ENCODE data around the gene F12. TPM values are rescaled to one million over a fixed set of nuclear protein-coding genes. Genes with fewer than 3 reads are reported as not detected.

Gene F12
- total and polyA plus RNA-seq, 10 donors = 0.60 to 2.3 (median 1.1) TPM

DNA sequence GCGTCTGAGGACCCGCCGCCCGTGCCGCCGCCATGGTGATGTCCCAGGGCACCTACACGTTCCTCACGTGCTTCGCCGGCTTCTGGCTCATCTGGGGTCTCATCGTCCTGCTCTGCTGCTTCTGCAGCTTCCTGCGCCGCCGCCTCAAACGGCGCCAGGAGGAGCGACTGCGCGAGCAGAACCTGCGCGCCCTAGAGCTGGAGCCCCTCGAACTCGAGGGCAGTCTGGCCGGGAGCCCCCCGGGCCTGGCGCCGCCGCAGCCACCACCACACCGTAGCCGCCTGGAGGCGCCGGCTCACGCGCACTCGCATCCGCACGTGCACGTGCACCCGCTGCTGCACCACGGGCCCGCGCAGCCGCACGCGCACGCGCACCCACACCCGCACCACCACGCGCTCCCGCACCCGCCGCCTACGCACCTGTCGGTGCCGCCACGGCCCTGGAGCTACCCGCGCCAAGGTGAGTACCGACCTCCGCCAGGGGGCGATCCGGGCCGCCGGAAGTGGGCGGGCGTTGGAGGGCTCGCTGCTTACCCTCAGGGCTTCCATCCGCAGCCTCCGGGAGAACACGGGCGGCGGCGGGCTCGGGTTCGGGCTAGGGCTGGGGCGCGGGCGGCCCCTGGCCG, 45.8 kb upstream of the F12 start:
- H3K27ac ChIP-seq = peak overlapping the region; percentile 76 to 95 (median 90)
- 0 to 1% (median 0%) methylated on average over 29 to 80 of the region's 80 CpGs for WGBS, 5 donors

DNA sequence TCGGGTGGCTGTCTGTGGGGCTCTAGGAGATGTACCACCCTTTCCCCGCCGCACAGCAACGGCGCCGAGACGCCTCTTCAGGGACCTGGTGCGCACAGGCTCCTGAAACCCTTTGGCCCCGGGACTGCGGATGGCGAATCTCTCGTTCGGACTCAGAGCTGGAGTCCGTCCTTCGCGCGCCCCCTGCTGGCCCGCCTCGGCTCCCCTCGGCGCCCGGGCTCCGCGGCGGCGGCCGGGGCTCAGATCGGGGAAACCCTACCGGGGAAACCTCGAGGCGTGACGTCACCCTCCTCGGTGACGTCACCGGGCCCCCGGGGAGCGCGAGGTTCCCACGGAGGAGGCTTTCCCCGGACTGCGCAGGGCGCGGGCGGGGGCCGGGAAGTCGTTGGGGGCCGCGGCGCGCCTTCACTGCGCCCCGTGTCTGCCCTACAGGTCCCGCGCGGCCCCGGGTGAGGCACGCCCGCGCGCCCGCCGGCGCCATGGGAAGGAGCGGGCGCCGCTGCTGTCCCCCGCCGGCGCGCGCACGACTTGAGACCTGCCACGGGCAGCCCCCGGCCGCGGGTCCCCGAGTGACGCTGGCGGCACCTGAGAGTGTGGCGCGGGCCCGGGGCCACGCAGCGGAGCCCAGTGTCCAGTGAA, 45.2 kb upstream of the F12 start:
- H3K27me3 ChIP-seq (replicated peaks in 1 of 7) = peaks cover 0 to 19% (median 0%) of the 10 kb centered on the region in 7 donors
- intact Hi-C loops (cut with DNase I; ENCODE audit: low total_unique reads) = loop anchor here (5.0 to 10.0 kb wide), 2 partner anchors 52 to 140 kb away; partner anchors contain the start of genes MXD3 and PFN3
- peaks cover 11 to 57% (median 41%) of the 10 kb centered on the region in 6 donors for H3K4me1 ChIP-seq
- peak overlapping the region; percentile 61 to 83 (median 71) for H3K4me3 ChIP-seq
- H3K36me3 ChIP-seq = peaks cover 0 to 18% (median 2%) of the 10 kb centered on the region in 6 donors
- peak overlapping the region; percentile 76 to 95 (median 90) for H3K27ac ChIP-seq
- no peak for TF ChIP-seq POLR2A (IDR thresholded peaks at IDR 0.05)
- peak; percentile 71 to 84 (median 72) for TF ChIP-seq POLR2AphosphoS5 (IDR thresholded peaks at IDR 0.05)
- TF ChIP-seq, protein P1, sequence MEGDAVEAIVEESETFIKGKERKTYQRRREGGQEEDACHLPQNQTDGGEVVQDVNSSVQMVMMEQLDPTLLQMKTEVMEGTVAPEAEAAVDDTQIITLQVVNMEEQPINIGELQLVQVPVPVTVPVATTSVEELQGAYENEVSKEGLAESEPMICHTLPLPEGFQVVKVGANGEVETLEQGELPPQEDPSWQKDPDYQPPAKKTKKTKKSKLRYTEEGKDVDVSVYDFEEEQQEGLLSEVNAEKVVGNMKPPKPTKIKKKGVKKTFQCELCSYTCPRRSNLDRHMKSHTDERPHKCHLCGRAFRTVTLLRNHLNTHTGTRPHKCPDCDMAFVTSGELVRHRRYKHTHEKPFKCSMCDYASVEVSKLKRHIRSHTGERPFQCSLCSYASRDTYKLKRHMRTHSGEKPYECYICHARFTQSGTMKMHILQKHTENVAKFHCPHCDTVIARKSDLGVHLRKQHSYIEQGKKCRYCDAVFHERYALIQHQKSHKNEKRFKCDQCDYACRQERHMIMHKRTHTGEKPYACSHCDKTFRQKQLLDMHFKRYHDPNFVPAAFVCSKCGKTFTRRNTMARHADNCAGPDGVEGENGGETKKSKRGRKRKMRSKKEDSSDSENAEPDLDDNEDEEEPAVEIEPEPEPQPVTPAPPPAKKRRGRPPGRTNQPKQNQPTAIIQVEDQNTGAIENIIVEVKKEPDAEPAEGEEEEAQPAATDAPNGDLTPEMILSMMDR (IDR thresholded peaks at IDR 0.05 in 8 of 11, conservative IDR thresholded peaks at IDR 0.05 in 3 of 11) = peak; percentile 93 to 100 (median 98)
- no peaks in the 10 kb centered on the region for H3K9me3 ChIP-seq
- peak; percentile 99 for DNase-seq
- 0 to 1% (median 0%) methylated on average over 26 to 84 of the region's 84 CpGs; no CpG with 5 or more reads in 1 of the 5 donors for WGBS, 5 donors

More for the DNA sequence above, 45.8 kb upstream of the F12 start:
- no peaks in the 10 kb centered on the region for H3K9me3 ChIP-seq
- peak; percentile 98 for DNase-seq
- H3K4me1 ChIP-seq = peaks cover 11 to 54% (median 41%) of the 10 kb centered on the region in 6 donors
- H3K36me3 ChIP-seq = peaks cover 0 to 18% (median 2%) of the 10 kb centered on the region in 6 donors
- TF ChIP-seq POLR2A (IDR thresholded peaks at IDR 0.05) (peak in 1 of 3 donors; percentile 2), POLR2AphosphoS5 (IDR thresholded peaks at IDR 0.05) (peak; percentile 71 to 85 (median 80))
- TF ChIP-seq, protein P1 (IDR thresholded peaks at IDR 0.05 in 8 of 11, conservative IDR thresholded peaks at IDR 0.05 in 3 of 11) = peak; percentile 64 to 86 (median 79)
- H3K27me3 ChIP-seq (replicated peaks in 1 of 7) = peaks cover 0 to 12% (median 0%) of the 10 kb centered on the region in 7 donors
- peak overlapping the region; percentile 61 to 83 (median 71) for H3K4me3 ChIP-seq
- intact Hi-C loops (cut with DNase I; ENCODE audit: low total_unique reads) = loop anchor here (10.0 kb wide), 1 partner anchor 140 kb away; the partner anchor contains the start of gene MXD3

DNA sequence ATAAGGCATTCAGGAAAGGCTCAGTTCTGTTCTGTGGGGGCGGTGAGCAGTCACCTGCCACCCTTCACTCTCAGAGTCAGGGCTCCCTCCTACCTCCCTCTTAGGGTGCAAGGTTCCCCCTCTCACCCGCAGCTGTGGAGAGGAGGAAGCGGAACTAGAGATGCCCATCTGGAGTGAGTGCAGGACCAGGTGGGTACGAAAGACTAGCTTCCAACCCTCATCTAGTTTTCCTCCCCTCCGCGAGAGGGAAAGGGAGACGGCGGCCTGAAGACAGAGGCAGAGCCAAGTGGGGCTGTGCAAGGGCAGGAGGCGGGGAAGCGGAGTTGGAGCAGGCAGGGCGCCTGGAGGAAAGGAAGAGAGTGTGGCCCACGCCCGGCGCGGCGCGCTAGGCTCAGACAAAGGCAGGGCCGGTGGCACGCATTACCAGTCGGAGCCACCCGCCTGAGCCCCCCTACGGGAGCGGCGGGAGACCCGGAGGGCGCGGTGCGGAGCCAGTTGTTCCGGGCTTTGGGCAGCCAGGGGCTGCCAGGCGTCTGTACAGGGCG, 44.6 kb upstream of the F12 start:
- peak overlapping the region; percentile 14 to 83 (median 68) for H3K4me3 ChIP-seq
- 4 to 7% (median 5%) methylated on average over 21 to 31 of the region's 31 CpGs for WGBS, 5 donors
- H3K4me1 ChIP-seq = peaks cover 11 to 63% (median 43%) of the 10 kb centered on the region in 6 donors
- peaks cover 0 to 24% (median 0%) of the 10 kb centered on the region in 7 donors for H3K27me3 ChIP-seq (replicated peaks in 1 of 7)
- TF ChIP-seq POLR2AphosphoS5 (IDR thresholded peaks at IDR 0.05) (peak in 1 of 3 donors; percentile 56), POLR2A (IDR thresholded peaks at IDR 0.05) (no peak)
- TF ChIP-seq, protein P1 (IDR thresholded peaks at IDR 0.05 in 8 of 11, conservative IDR thresholded peaks at IDR 0.05 in 3 of 11) = no peak
- no peak for DNase-seq
- peak overlapping the region; percentile 76 to 95 (median 90) for H3K27ac ChIP-seq
- intact Hi-C loops (cut with DNase I; ENCODE audit: low total_unique reads) = loop anchor here (5.0 to 10.0 kb wide), 2 partner anchors 52 to 139 kb away; partner anchors contain the start of genes MXD3 and PFN3
- H3K36me3 ChIP-seq = peaks cover 0 to 13% (median 2%) of the 10 kb centered on the region in 6 donors
- H3K9me3 ChIP-seq = no peaks in the 10 kb centered on the region
